SJSA1 (cell line): ENCODE results near the gene TSPAN5. TPM values are rescaled to one million over a fixed set of nuclear protein-coding genes. Genes with fewer than 3 reads are reported as not detected.

Source experiments
- DNase-seq, 2 experiments: peaks; one replicate each; pipeline ENCODE4 v3.0.0-alpha.2; 2015 to 2020; ENCODE audit warnings: low spot score in 2 of 2, low read depth in 1 of 2
- H3K27ac ChIP-seq: fragments of 250-450 bp; sonication (Bioruptor Pico); 2 replicates; pipeline ENCODE4 v1.5.1; 2020; ENCODE audit warnings: mild to moderate bottlenecking, moderate library complexity
- H3K27me3 ChIP-seq: fragments of 250-450 bp; sonication (Bioruptor Pico); replicated peaks from 2 replicates; pipeline ENCODE4 v1.5.1; 2020; ENCODE audit warnings: mild to moderate bottlenecking, moderate library complexity
- H3K36me3 ChIP-seq: fragments of 250-450 bp; sonication (Bioruptor Pico); 2 replicates; pipeline ENCODE4 v1.5.1; 2020; ENCODE audit warnings: mild to moderate bottlenecking
- H3K4me1 ChIP-seq: fragments of 250-450 bp; sonication (Bioruptor Pico); replicated peaks from 2 replicates; pipeline ENCODE4 v1.6.1; 2021; ENCODE audit warnings: mild to moderate bottlenecking
- H3K4me3 ChIP-seq: fragments of 250-450 bp; sonication (Bioruptor Pico); 2 replicates; pipeline ENCODE4 v1.5.1; 2020; ENCODE audit warnings: mild to moderate bottlenecking
- H3K9me3 ChIP-seq: fragments of 250-450 bp; sonication (Bioruptor Pico); replicated peaks from 2 replicates; pipeline ENCODE4 v1.5.1; 2020; ENCODE audit warnings: mild to moderate bottlenecking
- total RNA-seq: library from RNA; depleted of rRNA; stranded (reverse); fragments of >200 nt; shearing (Covaris generic); gene quantifications from 2 replicates; pipeline ENCODE4 v1.2.3, GENCODE V29; 2014

TSPAN5 gene
- total RNA-seq, 1 experiment from 2014 or later, result 20.0 TPM

DNA sequence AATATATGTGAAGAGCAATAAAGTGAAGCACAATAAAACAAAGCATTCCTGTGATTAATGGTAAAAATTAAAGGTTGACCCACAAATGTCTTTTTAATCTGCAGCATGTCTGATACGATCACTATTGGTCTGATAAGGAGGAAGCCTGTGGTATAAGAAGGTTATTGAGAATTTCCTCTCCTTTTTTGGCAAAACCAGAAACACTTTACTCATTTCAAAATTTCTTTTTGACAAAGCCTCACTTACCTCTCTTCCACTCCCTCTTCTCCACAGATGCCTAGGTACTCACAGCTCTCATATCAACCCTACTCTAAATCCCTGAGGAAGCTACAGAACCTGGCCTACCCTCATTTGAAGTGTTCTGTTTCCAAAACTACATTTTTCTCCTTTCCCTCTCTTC, 56.1 kb downstream of the TSPAN5 start:
- H3K4me3 ChIP-seq, result no peak overlapping the region
- H3K27me3 ChIP-seq, result no peaks in the 10 kb centered on the region
- no peaks in the 10 kb centered on the region; the same call in 1 of the 2 replicates for H3K9me3 ChIP-seq
- H3K4me1 ChIP-seq, result no peaks in the 10 kb centered on the region; the same call in 1 of the 2 replicates
- DNase-seq, result no peak
- no peak overlapping the region for H3K27ac ChIP-seq
- H3K36me3 ChIP-seq, result 0 out of 2 replicates have a peak, but pooled peaks cover 3% of the 10 kb centered on the region

DNA sequence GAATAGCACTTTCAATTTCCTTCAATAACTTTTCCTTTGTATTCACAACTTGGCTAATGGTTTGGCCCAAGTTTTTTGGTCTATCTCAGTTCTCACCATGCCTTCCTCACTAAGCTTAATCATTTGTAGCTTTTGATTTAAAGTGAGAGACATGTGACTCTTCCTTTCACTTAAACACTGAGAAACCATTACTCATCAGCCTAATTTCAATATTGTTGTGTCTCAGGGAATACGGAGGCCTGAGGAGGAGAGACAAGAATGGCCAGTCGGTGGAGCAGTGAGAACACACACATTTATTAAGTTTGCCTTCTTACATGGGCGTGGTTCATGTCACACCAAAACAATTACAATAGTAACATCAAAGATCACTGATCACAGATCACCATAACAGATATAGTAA, 56.7 kb downstream of the TSPAN5 start:
- no peaks in the 10 kb centered on the region for H3K27me3 ChIP-seq
- no peak overlapping the region for H3K27ac ChIP-seq
- no peak for DNase-seq
- no peak overlapping the region for H3K4me3 ChIP-seq
- no peaks in the 10 kb centered on the region; the same call in 1 of the 2 replicates for H3K9me3 ChIP-seq
- H3K4me1 ChIP-seq, result no peaks in the 10 kb centered on the region; the same call in 1 of the 2 replicates
- H3K36me3 ChIP-seq, result 0 out of 2 replicates have a peak, but pooled peaks cover 3% of the 10 kb centered on the region

DNA sequence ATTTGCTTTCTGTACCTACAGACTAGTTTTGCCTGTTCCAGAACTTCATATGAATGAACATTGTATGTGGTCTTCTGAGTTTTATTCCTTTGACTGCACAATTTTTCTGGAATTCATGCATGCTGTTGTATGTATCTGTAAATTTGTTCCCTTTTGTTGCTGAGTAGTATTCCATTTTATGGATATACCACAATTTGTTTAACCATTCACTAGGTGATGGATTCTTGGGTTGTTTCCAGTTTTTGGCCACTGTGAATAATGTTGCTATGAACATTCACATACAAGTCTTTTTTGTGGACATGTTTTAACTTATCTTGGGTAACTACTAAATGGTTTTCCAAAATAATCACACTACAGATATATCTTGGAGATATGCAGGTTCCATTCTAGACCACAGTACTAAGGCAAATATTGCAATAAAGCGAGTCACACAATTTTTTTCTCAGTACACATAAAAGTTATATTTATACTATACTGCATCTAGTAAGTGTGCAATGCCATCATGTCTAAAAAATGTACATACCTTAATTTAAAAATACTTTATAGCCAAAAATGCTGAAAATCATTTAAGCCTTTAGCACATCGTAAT, 58.7 kb downstream of the TSPAN5 start:
- Histone ChIP-seq H3K27me3 (no peaks in the 10 kb centered on the region), H3K4me3 (no peak overlapping the region), H3K9me3 (no peaks in the 10 kb centered on the region; the same call in 1 of the 2 replicates), H3K4me1 (no peaks in the 10 kb centered on the region; the same call in 1 of the 2 replicates), H3K36me3 (0 out of 2 replicates have a peak, but pooled peaks cover 3% of the 10 kb centered on the region), H3K27ac (no peak overlapping the region)
- DNase-seq, result no peak

DNA sequence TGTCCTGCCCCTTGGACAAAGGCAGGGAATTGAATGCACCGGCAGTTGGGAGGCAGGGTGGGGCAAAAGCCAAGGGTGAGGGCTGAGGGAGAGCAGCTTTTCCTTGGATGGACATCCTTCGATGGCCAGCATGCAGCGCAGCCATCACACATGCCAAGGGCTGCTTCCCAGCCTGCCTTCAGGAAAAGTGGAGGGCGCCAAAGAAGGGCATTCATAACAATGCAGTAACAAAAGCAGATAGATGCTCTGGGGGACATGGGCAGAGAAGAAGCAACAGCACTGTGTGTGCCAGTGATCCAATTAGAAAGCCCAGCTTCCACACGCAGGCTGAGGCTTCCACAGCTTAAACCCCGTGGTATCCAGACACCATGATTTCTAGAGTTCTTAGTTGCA, 71.5 kb downstream of the TSPAN5 start:
- Histone ChIP-seq H3K27ac (no peak overlapping the region), H3K27me3 (no peaks in the 10 kb centered on the region), H3K36me3 (no peaks in the 10 kb centered on the region), H3K9me3 (no peaks in the 10 kb centered on the region), H3K4me1 (0 out of 2 replicates have a peak, but pooled peaks cover 4% of the 10 kb centered on the region), H3K4me3 (no peak overlapping the region)
- DNase-seq, result no peak

DNA sequence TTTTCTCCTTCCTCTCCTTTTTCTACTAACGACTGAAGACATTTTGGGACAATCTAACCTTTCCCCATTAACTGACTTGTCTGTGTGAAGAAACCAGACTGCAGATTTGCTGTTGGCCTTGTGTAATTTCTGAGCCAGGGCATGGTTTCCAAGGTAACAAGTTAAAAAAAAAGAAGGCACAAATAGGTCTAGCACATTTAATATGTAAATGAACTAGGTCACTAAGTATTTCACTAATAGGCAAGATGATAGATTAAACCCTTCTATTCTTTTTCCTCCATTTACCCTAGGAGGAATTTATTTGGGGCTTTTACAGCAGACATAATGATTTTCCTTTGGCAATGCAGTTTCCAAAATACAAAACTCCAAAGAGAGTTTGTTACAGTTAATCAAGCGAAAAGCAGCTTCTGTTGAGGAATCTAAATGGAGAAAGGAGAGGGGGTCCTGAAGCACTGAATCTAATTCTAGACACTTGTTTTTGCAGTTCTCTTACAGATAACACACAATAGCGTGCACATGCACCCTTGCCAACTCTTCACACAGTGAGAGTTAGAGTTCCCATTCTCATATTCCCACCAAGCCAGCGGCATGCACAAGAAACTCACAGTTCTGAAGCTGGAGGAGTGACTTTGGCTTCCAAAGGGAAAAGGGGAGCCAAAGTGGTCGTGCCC, 72.0 kb downstream of the TSPAN5 start:
- H3K9me3 ChIP-seq, result no peaks in the 10 kb centered on the region
- no peaks in the 10 kb centered on the region for H3K36me3 ChIP-seq
- H3K27ac ChIP-seq, result no peak overlapping the region
- no peak for DNase-seq
- H3K27me3 ChIP-seq, result no peaks in the 10 kb centered on the region
- H3K4me3 ChIP-seq, result no peak overlapping the region
- 0 out of 2 replicates have a peak, but pooled peaks cover 4% of the 10 kb centered on the region for H3K4me1 ChIP-seq

DNA sequence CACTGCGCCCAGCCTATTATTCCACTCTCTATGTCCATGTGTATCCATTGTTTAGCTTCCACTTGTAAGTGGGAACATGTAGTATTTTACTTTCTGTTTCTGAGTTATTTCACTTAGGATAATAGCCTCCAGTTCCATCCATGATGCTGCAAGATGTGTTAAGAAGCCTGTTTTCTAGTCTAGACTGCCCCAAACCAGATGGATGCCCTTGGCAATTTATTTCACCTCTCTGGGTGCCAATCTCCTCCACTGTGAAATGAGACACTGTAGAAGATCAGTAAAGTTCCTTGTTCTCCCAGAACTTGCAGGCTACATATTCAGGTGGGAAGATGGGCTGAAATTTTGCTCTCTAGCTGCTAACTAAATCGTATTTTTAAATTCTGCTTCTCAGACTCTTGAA, 72.8 kb downstream of the TSPAN5 start:
- Histone ChIP-seq H3K27ac (no peak overlapping the region), H3K4me1 (peaks cover 4% of the 10 kb centered on the region; the same call in 1 of the 2 replicates), H3K27me3 (no peaks in the 10 kb centered on the region), H3K4me3 (no peak overlapping the region), H3K9me3 (no peaks in the 10 kb centered on the region), H3K36me3 (no peaks in the 10 kb centered on the region)
- DNase-seq, result no peak

DNA sequence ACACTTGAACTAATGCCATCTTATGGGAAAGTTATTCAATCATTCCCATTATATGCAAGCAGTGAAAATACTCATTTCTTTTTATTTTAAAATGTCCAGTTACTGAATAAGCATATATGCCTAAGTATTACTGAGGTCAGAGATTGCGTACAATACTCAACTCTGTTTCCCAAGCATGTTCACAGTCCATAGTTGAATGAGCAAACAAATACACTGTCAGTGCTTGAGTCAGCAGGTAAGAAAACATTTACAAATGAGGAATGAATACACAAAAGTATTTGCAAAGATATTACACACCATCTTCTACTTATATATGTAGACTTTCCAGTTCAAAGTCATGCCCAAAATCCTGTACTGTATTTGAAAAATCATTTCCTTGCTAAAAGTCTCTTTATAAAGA, 74.1 kb downstream of the TSPAN5 start:
- Histone ChIP-seq H3K4me1 (peaks cover 7% of the 10 kb centered on the region; the same call in 1 of the 2 replicates), H3K9me3 (no peaks in the 10 kb centered on the region), H3K27me3 (no peaks in the 10 kb centered on the region), H3K4me3 (no peak overlapping the region), H3K27ac (no peak overlapping the region), H3K36me3 (no peaks in the 10 kb centered on the region)
- DNase-seq, result no peak

DNA sequence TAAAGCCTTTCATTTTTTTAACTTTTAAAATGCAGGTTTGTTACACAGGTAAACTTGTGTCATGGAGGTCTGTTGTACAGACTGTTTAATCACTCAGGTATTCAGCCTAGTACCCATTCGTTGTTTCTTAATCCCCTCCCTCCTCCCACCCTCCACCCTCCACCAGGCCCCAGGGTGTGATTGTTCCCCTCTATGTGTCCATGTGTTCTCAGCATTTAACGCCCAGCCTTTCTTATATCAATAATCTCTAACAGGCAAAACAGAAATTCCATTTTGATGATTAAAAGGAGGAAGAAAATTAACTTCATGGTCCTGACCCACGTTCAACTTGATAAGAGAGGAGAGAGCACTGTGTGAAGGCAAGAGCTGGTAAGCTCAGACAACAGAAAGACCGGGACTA, 75.1 kb downstream of the TSPAN5 start:
- no peak for DNase-seq
- Histone ChIP-seq H3K36me3 (no peaks in the 10 kb centered on the region), H3K27ac (no peak overlapping the region), H3K4me3 (no peak overlapping the region), H3K9me3 (no peaks in the 10 kb centered on the region), H3K4me1 (peaks cover 7% of the 10 kb centered on the region; the same call in 1 of the 2 replicates), H3K27me3 (no peaks in the 10 kb centered on the region)

DNA sequence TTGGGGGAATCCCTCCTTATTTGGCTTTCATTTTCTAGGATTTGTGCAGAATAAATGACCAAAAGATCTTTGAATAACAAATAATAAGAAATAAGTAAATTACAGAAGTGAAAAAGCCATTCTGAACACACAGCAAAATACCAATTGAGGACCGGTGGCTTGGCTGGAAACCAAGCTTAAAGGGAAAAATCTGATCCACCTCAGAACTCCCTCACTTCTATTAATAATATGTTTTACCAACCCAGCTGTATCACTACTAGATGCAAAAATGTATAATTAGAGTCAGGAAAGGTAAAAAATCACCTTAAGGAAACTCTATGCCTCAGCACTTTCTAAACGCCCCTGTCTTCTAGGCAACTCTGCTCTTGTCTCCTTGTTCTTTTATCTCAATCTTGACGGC, 77.3 kb downstream of the TSPAN5 start:
- Histone ChIP-seq H3K4me3 (no peak overlapping the region), H3K27ac (no peak overlapping the region), H3K4me1 (peaks cover 7% of the 10 kb centered on the region; the same call in 1 of the 2 replicates), H3K36me3 (no peaks in the 10 kb centered on the region), H3K27me3 (no peaks in the 10 kb centered on the region), H3K9me3 (no peaks in the 10 kb centered on the region)
- DNase-seq, result no peak

DNA sequence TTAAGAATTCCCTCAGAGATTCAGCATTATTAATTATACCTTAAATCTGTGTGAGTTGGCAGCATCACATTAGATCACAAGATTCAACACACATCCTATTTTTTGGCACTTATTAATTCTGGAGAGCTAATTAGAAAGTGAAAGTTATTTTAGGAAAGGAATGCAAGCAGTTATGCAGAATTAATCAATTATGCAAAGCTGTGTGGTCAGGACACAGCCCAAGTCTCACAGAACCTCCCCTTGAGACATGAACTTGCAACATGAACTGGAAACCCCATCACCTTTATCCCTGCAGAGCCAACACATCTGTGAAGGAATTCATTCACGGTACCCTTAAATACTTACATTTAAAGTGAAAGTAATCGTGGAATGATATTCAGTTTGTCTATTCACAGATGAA, 80.5 kb downstream of the TSPAN5 start:
- H3K4me3 ChIP-seq, result no peak overlapping the region
- H3K36me3 ChIP-seq, result peaks cover 7% of the 10 kb centered on the region
- no peaks in the 10 kb centered on the region for H3K27me3 ChIP-seq
- peaks cover 3% of the 10 kb centered on the region; the same call in 1 of the 2 replicates for H3K4me1 ChIP-seq
- no peak for DNase-seq
- H3K9me3 ChIP-seq, result no peaks in the 10 kb centered on the region
- H3K27ac ChIP-seq, result no peak overlapping the region

DNA sequence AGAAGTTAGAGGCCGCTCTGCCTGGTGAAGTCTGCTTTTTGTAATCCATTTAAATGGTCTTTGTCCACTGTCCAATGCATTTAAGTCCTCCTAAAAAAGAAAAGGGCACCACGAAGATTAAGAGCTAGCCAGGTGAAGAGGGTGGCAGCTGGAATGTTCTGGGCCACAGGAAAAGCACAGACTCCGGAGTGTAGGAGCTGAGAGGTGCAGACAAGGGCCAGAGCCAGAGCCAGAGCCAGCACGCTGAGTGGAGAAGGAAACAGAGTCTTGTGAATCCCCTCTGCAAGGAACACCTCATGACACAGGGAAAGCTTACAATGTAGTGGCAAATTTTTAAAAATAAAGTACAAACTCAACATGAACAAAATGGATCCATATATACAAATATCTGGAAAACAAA, 83.6 kb downstream of the TSPAN5 start:
- Histone ChIP-seq H3K4me3 (no peak overlapping the region), H3K4me1 (no peaks in the 10 kb centered on the region), H3K9me3 (no peaks in the 10 kb centered on the region), H3K27ac (no peak overlapping the region), H3K36me3 (peaks cover 7% of the 10 kb centered on the region), H3K27me3 (no peaks in the 10 kb centered on the region)
- DNase-seq, result no peak

DNA sequence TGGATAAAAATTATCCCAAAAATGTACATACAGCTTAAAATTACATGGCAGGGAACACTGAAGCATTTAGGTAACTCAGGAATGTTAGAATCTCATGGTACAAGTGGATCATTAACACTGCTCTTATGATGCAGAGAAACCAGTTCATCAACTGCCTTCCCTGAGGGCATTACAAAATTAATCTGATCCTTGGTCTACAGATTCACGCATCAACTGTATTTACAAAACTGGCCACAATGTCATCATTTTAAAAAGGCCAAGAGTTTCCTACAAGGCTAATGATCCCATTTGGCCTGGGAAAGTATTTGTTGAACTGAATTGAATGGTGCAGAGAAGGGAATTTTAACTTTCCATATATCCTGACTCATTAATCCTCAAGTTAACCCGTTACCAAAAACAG, 84.6 kb downstream of the TSPAN5 start:
- Histone ChIP-seq H3K36me3 (peaks cover 7% of the 10 kb centered on the region), H3K4me1 (no peaks in the 10 kb centered on the region), H3K27ac (no peak overlapping the region), H3K9me3 (no peaks in the 10 kb centered on the region), H3K27me3 (no peaks in the 10 kb centered on the region), H3K4me3 (no peak overlapping the region)
- no peak for DNase-seq

DNA sequence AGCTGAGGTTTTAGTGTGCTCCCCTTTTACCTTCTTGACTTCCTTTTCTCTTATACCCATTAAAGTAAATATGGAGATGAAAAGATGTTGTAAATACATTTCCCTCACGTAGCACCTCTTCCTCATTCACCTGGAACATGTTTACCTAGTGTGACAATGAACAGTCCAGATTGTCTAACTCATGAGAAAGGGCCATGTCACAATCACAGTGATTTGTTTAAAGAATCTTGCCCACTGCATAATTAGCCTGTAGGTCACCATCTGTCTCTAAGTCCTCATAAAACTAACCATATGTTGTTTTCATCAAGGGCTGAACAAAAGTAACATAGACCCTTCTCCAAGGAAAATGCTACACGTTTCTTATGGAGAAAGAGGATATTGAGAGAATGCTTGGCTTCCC, 85.7 kb downstream of the TSPAN5 start:
- no peak overlapping the region for H3K4me3 ChIP-seq
- no peak for DNase-seq
- no peak overlapping the region for H3K27ac ChIP-seq

DNA sequence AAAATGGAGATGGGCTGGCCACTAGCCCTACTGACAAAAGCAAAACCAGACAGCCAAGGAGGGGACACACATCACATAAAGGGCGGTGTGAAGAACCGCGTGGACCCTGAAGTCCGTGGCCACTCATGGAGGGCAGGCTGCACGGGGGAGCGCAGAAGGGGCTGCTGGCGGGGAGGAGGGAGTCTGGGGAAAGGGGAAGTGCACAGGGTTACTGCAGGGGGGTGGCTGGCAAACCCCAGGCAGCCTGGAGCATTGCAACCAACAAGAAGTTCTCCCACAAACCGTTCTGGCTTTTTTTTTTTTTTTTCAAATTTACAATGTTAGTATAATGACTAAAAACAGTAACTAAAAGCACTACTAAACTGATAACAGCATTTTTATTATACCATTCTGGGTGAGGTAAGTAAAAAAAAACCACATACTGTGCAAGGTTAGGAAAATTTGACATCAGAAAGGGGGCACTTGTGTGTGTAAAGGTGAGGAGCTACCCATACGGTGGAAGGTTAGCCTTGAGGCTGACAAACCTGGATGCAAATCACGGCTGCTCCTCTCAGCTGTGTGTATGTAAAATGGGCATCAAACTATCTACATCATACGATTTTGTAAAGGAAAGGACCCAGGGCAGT, 87.1 kb downstream of the TSPAN5 start:
- no peaks in the 10 kb centered on the region for H3K27me3 ChIP-seq
- H3K27ac ChIP-seq, result no peak overlapping the region
- peaks cover 7% of the 10 kb centered on the region for H3K36me3 ChIP-seq
- no peak for DNase-seq
- H3K4me3 ChIP-seq, result no peak overlapping the region
- no peaks in the 10 kb centered on the region for H3K9me3 ChIP-seq
- H3K4me1 ChIP-seq, result no peaks in the 10 kb centered on the region

More for the DNA sequence above, 85.7 kb downstream of the TSPAN5 start:
- Histone ChIP-seq H3K36me3 (peaks cover 7% of the 10 kb centered on the region), H3K9me3 (no peaks in the 10 kb centered on the region), H3K4me1 (no peaks in the 10 kb centered on the region), H3K27me3 (no peaks in the 10 kb centered on the region)
